NCI-H2227 (cell line): ENCODE data around the gene CD300LF.

Experiments
- DNase-seq: peaks from one replicate; lab custom pipeline; 2025; ENCODE audit not compliant: unreplicated experiment; lab: John Stamatoyannopoulos, UW

CD300LF gene

GRCh38 chr17:74712756-74713155 is at the start of gene CD300LF:
Gene CD300LF (minus strand): TSS chr17:74712923. CDS start chr17:74712866, 57 bp downstream.
- no peak for DNase-seq

- DNase-seq = no peak
Observed at GRCh38 chr17:74761931-74762330, 49.2 kb upstream of the CD300LF start.

DNA sequence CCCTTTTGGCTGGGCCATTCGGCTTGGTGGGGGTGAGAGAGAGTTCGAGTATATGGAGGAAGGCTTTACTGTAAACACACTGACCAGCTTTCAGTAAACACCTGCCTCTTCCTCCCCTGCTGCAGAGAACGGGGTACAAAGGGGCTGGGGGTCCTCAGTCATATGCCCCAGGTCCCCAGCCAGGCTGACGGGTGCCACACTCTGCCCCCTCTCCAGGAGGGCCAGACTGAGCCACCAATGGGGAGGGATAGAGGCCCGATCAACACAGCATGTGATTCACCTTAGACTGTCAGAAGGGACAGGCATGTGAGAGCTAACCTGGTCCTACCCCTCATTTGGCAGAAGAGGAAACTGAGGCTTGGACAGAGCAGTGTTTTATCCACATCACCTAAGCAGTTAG is 48.7 kb upstream of the CD300LF start:
- no peak for DNase-seq

DNA sequence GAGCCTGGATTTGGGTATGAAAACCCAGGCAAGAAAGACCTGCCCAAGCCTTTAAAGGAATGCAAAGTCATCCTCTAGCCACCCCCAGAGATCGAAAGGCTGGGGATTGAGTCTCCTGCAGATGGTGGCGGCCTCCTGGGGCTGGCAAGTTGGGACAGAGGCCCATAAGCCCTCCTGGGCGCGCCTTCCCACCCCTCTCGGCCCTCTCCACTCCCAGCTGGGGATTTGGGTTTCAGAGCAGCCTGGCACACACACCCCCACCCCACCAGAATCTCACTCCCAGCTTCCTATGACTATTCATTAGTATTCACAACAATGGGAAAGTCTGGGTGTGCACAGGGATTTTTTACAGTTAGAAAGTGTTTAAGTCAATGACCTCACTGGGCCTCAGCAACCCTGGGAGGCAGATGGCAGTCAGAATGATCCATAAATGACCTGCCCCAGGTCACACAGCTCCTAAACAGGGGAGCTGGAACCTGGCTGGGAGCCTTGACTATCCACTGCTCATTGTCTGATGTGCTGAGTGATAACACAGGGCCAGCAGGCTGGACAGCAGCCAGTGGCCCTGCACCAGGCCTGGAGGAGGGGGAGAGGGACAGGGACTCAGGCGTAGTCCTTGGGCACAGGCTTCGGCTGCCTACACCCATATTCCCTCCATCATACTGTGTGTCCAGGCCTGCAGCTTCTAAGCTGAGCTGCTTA is 47.8 kb upstream of the CD300LF start:
- DNase-seq = no peak

DNA sequence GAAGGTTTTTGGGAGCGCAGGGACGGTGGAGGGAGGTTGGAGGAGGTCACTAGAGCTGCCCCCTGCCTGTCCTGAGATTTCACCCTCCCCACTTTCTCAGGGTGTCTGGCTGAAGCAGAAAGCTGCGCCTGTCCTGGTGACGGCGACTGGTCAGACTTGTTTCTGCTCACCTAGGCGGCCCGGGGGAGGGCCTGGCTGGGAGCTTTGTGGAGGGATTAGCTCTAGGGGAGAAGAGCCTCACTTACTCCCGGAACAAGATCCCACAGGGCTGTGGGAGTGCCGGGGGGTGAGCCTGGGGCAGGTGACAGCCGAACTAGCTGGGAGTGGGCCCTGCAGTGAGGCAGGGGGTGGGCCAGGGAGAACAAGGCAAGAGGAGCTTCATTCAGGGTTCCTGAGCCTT is 47.2 kb upstream of the CD300LF start:
- DNase-seq = no peak

- DNase-seq = no peak
Observed at GRCh38 chr17:74759243-74759801, 46.6 kb upstream of the CD300LF start.

- no peak for DNase-seq
Observed at GRCh38 chr17:74758848-74759168, 46.1 kb upstream of the CD300LF start.

- no peak for DNase-seq
Observed at GRCh38 chr17:74757931-74758847, 45.5 kb upstream of the CD300LF start.

DNA sequence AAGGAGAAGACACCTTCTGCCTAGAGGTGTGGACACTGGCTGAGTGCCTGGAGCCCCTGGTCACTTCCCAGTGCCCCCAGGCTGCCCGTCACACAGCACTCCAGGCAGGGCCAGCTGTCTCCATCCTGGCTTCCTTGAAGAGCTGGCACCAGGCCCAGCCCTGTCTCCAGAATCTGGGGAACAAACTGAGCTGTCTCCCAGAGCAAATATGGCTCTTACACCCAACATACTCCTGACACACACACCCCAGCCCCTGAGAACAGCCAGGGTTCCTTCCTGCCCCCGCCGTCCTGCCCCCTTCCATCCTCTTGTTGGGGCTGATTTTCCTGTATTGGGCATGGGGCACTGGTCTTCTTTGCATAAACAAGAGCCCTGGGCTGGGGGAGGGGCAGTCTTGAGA is 44.8 kb upstream of the CD300LF start:
- no peak for DNase-seq

DNA sequence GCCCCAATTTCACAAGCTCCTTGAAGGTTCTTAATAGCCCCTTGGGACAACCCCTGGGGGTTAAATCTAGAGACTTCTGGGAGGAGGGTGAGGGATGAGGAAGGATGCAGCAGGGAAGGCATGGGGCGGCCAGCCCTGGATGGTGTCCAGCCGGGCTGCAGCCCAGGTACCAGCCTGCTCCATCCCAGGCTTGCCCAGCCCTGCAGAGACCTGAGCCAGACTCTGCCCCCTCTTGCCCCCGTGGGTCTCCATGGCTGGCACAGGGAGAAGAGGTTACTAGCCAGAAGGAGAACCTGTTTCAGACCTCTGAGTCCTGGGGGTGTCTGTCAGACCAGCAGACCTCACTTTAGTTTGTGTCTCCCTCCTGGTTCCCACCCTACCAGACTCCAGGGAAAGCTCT is 44.2 kb upstream of the CD300LF start:
- no peak for DNase-seq

GRCh38 chr17:74755533-74755932 is 42.8 kb upstream of the CD300LF start:
- DNase-seq = no peak

- no peak for DNase-seq
Observed at GRCh38 chr17:74754832-74755231, 42.1 kb upstream of the CD300LF start.

DNA sequence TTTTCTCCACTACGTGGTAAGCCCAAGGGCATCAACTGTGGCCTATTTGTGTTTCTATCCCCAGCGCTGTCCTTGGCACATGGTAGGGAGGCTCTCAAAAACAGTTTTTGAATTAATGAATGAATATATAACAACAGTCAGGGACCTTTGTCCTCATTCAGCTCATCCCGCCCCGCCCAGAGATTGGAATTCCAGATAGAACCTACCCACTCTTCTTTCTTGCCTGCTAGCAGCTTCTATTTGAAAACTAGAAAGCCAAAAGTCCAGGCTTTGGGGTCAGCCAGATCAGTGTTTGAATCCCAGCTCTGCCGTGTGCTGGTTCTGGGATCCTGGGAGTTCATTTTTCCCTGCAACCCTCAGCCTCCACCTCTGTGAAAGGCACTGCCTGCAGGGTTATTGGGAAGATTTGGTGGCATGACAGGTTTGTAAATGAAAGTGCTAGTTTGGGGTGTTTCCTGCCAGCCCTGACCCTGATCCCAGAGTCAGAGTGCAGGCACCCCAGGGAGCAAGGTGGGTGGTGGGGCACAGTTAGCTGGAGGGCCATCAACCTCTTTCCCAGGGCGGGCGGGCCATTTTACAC is 40.2 kb upstream of the CD300LF start:
- no peak for DNase-seq

GRCh38 chr17:74752415-74752814 is 39.7 kb upstream of the CD300LF start:
- no peak for DNase-seq

DNA sequence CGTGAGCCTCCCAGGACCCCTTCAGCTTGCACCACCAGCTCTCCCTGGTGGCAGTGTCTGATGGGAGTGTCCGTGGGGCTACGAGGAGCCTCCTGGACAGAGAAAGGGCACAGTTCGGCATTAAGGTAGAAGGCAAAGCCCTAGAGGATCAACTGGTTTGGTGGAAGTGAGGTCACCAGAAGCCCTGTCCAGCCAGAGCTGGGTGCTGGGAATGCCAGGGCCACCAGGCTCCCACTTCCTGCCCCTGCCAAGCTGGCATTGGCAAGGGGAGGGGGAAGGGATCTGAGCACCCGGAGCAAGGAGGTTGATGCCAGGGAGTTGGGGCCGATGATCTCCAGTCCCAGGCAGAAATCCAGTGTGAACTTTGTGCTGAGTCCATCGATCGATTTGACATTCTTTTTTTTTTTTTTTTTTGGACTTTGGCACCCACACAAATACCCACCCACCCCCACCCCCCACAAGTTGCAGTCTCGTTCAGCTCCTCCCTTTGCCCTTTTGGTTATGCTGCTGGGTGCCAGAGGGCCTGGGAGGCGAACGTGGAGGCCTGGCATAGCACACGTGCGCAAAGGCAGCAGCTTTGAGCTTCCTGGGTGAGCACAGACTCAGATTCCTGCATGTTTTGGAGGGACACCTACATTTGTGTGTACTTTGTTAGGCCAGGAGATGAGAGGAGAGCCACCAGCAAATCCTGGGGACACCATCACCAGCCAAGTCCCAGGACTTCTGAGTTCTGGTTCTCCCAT is 37.8 kb upstream of the CD300LF start:
- no peak for DNase-seq

DNA sequence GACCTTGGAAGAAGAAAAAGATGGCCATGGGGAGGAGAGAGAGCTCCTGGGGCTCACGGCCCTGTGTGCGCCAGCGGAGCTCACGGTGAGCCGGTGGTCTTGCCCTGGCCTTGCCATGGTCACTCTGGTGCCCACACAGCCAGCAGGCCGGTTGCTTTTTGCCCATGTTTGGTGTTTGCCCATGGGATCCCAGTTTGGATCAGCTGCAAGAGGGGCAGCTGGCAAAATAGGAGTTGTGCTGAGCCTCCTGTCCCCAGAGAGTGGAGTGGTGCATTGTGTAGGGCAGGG is 37.3 kb upstream of the CD300LF start:
- no peak for DNase-seq

GRCh38 chr17:74749279-74750038 is 36.7 kb upstream of the CD300LF start:
- peak; percentile 50 for DNase-seq

GRCh38 chr17:74748529-74749278 is 36.0 kb upstream of the CD300LF start, which contains the start of gene NHERF1:
Gene NHERF1 (plus strand): TSS chr17:74748628. CDS start chr17:74748847, 219 bp downstream.
- peak; percentile 97 for DNase-seq

- DNase-seq = no peak
Observed at GRCh38 chr17:74748279-74748528, 35.5 kb upstream of the CD300LF start.

- no peak for DNase-seq
Observed at GRCh38 chr17:74746922-74747321, 34.2 kb upstream of the CD300LF start.
